GM19395 (cell line): ENCODE data around the gene CPNE2.
"Not testable (repeated sequence)": the region's sequence is repeated elsewhere in the genome, so short reads cannot be mapped to it uniquely, and the experiment has no call there.

Experiments used
- ATAC-seq: cut with Tn5 transposase; IDR thresholded peaks from one replicate; pipeline ENCODE4 v1.9.1; 2021; ENCODE audit warnings: mild to moderate bottlenecking, moderate library complexity; ENCODE audit not compliant: unreplicated experiment

Gene CPNE2

DNA sequence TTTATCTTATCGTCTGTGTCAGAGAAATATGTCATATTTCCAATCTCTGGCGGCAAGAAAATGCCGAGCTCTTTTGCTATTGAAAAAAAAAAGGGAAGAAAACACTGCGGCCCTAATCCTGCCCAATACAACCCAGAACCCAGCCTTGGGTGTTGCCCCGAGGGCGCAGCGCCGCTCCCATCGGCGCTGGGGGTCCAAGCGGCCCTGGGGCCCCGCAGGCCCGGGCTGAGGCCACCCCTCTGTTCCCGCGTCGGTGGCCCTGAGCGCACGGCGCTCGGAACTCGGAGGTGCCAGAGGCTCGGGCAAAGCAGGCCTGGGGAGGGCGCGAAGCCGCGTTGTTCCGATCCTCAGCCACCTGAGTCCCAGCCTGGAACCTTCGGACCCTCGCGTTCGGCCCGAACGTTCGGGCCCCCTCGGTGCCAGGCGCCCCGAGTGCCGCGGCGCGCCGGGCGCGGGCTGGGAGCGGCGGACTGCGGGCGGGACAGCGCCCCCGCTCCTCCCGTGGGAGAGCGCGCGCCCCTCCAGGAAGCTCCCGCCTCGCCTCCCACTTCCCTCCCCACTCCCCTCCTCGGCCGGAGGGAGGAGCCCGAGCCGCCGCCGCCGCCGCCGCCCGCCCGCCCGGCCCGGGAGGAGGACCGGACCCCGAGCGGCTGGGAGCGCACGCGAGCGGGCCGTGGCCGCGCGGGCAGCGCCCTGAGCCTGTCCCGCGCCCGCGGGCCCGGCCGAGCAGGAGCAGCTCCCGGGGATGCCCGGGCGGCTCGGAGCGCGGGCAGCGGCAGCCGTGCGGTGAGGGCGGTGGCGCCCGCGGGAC is at the start of gene CPNE2:
Gene CPNE2 (plus strand): TSS at position 609 of the 811 bp plus-strand sequence. CDS start 18,160 bp downstream, outside the sequence.
- no peak for ATAC-seq

DNA sequence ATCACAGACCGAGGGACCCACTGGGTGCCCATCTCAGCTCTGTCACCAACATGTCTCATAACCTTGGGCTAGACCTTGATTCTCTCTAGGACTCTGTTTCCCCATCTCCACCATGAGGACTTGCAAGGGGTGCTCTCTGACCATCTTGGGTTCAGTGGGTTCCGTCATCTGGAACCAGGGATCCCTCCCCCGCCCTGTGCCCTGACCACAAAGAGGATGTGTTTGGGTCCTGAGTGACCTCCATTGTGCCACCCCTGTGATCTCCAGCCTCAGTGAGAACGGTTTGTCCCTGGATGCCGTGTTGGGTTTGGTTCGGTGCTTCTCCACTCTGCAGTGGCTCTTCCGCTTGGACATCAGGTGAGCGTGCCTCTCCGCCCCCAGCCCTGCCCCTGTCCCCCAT is 49.1 kb upstream of the CPNE2 start:
- no peak for ATAC-seq

DNA sequence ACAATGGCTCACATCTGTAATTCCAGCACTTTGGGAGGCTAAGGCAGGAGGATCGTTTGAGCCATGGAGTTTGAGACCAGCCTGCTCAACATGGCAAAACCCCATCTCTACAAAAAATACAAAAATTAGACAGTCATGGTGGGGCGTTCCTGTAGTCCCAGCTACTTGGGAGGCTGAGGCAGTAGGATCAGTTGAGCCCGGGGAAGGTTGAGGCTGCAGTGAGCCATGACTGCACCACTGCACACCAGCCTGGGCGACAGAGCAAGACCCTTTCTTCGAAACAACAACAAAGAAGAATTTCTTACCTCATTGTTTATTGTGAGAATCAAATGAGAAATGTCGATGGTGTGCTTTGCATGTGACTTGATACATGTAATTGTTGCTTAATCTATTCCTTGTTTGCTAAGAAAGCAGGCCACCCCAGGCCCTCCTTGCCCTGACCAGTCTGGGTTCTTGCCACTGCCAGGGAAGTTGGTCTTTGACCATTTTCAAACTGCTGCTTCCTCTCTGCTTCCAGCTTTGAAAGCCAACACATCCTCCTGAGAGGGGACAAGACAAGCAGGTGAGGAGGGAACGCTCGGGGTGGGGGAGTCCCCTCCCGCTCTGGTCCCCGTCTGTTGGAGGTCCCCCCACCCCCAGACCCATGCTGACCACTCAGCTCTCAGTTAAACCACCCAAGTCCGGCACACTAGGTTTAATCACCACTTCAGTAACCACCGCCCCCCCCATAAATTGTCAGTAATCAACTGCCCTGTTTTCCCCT is 47.3 kb upstream of the CPNE2 start:
- no peak for ATAC-seq

- no peak for ATAC-seq
These were observed 46.5 kb upstream of the CPNE2 start for GRCh38 chr16:57045694-57046381.

DNA sequence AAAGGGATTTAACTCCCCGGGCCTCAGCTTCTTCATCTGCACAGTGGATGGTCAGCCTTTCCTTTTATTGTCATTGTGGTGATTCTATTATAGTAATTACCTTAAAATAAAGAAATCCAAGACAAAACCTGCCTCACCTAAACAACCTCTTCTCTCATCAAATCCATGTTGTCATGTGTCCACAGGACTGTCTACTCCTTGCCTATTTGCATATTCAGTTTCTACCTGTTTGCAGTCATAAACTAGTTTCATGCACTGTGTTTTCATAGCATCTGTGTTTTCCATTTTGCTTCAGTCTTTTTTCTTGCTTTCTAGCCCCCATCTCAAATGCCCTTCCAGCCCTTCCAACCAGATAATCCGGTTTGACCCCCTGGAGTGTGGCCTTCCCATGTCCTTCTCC is 44.3 kb upstream of the CPNE2 start:
- ATAC-seq: no peak

- ATAC-seq: peak; percentile 69
These were observed 42.7 kb upstream of the CPNE2 start for GRCh38 chr16:57049678-57050077.

- ATAC-seq: no peak
These were observed 40.6 kb upstream of the CPNE2 start for GRCh38 chr16:57051696-57052228.

DNA sequence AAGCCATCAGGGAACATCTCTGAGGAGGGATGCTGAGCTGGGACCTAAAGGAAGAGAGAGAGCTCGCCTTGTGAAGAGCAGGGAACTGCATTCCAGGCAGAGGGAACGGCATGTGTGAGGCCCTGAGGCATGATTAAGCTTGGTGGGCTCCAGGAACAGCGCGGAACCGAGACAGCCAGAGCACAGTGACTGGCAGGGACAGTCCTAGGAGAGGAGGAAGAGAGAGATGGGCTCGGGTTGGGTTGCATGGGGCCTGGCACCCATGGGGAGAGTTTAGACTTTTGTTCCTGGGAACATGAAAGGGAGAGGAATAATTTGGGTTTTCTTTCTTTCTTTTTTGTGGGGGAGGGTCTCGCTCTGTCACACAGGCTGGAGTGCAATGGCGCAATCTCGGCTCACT is 39.2 kb upstream of the CPNE2 start:
- no peak for ATAC-seq

DNA sequence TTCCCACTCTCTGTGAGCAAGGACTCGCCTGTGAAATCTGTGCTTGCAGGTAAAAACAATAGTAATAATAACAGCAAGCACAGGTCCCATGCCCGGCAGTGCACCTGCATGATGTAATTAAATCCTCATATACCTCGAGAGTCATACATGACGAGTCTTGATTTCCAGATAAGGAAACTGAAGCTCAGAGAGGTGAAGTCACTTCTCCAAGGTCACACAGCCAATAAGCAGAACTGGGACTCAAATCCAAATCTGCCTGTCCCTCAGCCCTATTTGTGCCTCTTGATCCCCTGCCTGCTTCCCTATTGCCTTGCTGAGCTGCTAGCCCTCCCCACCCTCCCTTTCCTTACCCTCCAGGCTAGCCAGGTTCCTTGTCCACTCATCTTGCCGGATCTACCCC is 38.0 kb upstream of the CPNE2 start:
- no peak for ATAC-seq

DNA sequence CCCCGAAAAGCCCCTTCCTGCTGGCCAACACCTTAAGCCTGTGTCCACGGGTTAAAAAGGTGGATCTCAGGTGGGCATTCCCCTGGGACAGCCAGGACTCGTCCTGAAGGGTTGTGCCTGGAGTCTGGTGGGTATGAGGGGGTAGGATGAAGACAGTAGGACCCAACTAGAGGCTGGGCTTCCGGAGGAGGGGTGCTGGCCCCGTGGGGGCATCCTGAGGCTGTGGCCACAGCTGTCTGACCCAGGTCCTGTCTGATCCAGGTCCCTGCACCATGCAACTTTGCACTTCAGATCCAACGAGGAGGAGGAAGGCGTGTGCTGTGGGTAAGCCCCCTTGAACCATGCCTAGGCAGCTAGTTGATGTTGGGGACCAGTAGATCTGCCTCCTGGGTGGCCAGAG is 37.6 kb upstream of the CPNE2 start:
- ATAC-seq: no peak

- ATAC-seq: no peak
These were observed 36.7 kb upstream of the CPNE2 start for GRCh38 chr16:57055671-57056070.

- ATAC-seq: no peak
These were observed 34.0 kb upstream of the CPNE2 start for GRCh38 chr16:57058291-57058861.

DNA sequence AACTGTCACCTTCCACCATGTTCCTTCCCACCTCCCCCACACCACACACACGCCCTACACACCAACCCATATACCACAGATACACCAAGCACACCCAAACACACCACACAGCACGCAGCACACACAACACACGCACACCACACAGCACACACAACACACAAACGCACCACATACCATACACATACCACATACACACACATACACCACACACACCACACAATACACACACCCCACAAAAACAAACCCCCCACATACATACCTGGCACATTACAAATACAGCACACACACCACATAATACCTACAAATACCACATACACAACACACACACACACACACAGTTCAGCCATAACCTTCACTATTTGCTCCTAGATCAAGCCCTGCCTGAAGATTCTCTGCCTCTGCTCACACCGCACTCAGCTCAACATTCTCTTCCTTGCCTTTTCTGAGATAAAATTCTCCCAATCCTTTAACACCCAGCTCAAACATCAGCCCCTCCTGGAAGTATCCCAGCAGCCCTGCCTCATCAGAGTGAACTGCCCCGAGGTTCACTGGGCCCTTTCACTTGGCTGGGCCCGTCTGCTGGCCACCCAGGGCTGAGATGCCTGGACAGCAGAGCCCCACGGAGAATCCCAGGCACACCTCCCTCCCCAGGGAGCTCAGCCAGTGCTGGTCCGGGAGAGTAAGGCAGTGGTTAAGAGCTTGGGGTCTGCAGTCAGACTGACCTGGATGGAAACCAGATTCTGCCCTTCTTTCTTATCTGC is 31.9 kb upstream of the CPNE2 start:
- ATAC-seq: no peak

- ATAC-seq: no peak
These were observed 31.1 kb upstream of the CPNE2 start for GRCh38 chr16:57061084-57061905.

- ATAC-seq: no peak
These were observed 30.1 kb upstream of the CPNE2 start for GRCh38 chr16:57062329-57062728.

GRCh38 chr16:57063189-57063588 is 29.2 kb upstream of the CPNE2 start:
- ATAC-seq: not testable (repeated sequence)

DNA sequence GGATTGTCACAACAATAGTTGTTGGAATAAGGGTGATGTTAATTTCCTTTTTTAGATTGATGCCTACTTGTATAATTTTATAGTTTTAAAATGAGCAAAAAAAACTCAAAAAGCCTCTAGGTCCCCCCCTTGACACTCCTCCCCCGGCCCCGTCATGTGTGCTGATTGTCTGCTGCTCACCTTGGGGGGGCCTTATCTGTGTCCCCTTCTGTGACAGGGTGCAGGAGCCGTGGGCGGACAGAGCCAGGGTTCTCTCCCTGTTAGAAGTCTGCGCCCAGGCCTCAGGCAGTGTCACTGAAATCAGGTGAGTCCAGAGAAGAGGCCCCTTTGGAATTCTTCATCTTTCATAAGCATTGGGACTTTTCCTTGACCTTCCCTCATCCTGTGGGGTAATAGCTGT is 27.4 kb upstream of the CPNE2 start:
- no peak for ATAC-seq

DNA sequence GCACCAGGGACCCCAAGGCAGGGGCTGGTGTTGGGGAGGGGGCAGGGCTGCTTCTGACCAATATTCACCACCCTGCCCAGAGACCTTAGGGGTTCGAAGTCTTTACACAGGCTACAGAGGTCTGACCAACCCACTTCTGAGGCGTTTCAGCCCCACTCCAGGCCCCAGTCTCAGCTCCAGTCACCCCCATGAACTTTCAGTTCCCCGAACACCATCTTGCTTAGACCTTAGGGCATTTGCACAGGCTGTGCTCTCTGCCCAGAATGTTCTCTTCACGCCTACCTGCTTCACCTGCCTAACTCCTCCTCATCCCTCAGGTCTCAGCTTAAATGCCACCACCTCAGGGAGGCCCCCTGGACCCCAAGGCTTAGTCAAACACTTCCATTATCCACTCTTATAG is 25.8 kb upstream of the CPNE2 start:
- ATAC-seq: no peak

DNA sequence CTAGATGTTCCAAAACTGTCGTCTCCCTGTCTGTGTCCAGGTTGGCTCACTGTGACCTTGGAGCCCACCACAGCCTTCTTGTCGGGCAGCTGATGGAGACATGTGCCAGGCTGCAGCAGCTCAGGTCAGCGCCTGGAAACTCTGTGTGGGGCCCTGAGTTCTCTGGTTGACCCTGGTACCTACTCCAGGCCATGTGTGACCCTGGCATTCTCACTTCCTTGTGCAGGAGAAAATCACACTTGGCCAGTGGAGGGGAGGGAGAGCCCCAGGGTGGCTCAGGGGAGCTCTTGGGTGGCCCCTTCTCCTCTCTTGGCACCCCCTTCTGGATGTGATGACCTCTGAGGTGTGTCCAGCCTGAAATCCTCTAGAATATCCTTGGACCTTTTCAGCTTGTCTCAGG is 25.0 kb upstream of the CPNE2 start:
- ATAC-seq: no peak
